GM23338 (cell line): ENCODE data around the gene KCNJ6. TPM values are rescaled to one million over a fixed set of nuclear protein-coding genes. Genes with fewer than 3 reads are reported as not detected.

Experiments
- ATAC-seq: fragments of 200-7000 bp; cut with Tn5 transposase; 3 replicates; pipeline ENCODE4 v1.9.1; 2020
- DNase-seq: peaks from one replicate; pipeline ENCODE4 v3.0.0-alpha.2; 2015; ENCODE audit warnings: low spot score
- H2AFZ ChIP-seq: fragments of 200-600 bp; sonication (generic); 2 replicates; pipeline ENCODE4 v1.8.0; 2016; ENCODE audit warnings: antibody characterized with exemption, mild to moderate bottlenecking, moderate library complexity
- H3F3A ChIP-seq: fragments of 200-600 bp; sonication (generic); replicated peaks from 2 replicates; pipeline ENCODE4 v1.8.0; 2017; ENCODE audit warnings: antibody characterized with exemption, mixed run types, low read depth
- H3K27ac ChIP-seq: fragments of 200-600 bp; sonication (generic); 2 replicates; pipeline ENCODE4 v1.6.1; 2016; ENCODE audit warnings: low read depth
- H3K27me3 ChIP-seq: fragments of 200-600 bp; sonication (generic); 2 replicates; pipeline ENCODE4 v1.8.0; 2016; ENCODE audit warnings: mild to moderate bottlenecking, mixed run types, moderate library complexity; ENCODE audit not compliant: insufficient read depth
- H3K36me3 ChIP-seq: fragments of 200-600 bp; sonication (generic); 2 replicates; pipeline ENCODE4 v1.8.0; 2016; ENCODE audit warnings: mild to moderate bottlenecking; ENCODE audit not compliant: insufficient read depth
- H3K4me1 ChIP-seq: fragments of 200-600 bp; sonication (generic); 2 replicates; pipeline ENCODE4 v1.8.0; 2016; ENCODE audit warnings: mild to moderate bottlenecking, moderate library complexity; ENCODE audit not compliant: insufficient read depth
- H3K4me2 ChIP-seq: fragments of 200-600 bp; sonication (generic); 2 replicates; pipeline ENCODE4 v1.7.1; 2017; ENCODE audit warnings: mixed run types
- H3K4me3 ChIP-seq: fragments of 200-600 bp; sonication (generic); 2 replicates; pipeline ENCODE4 v1.6.1; 2016; ENCODE audit warnings: mixed run types
- H3K79me2 ChIP-seq: fragments of 200-600 bp; sonication (generic); replicated peaks from 2 replicates; pipeline ENCODE4 v1.8.0; 2017; ENCODE audit warnings: mild to moderate bottlenecking; ENCODE audit not compliant: insufficient read depth
- H3K9me2 ChIP-seq: fragments of 200-600 bp; sonication (generic); 2 replicates; pipeline ENCODE4 v1.8.0; 2017; ENCODE audit not compliant: insufficient read depth
- H4K20me1 ChIP-seq: fragments of 200-600 bp; sonication (generic); replicated peaks from 2 replicates; pipeline ENCODE4 v1.8.0; 2017; ENCODE audit warnings: mild to moderate bottlenecking; ENCODE audit not compliant: insufficient read depth
- H3K27ac Mint-ChIP-seq: 2 replicates; pipeline ENCODE4 v1.8.0; 2020; ENCODE audit warnings: inconsistent platforms, mild to moderate bottlenecking, moderate library complexity, mixed read lengths
- H3K27me3 Mint-ChIP-seq: 3 replicates; pipeline ENCODE4 v1.8.0; 2022; ENCODE audit warnings: low read depth, mild to moderate bottlenecking, moderate library complexity, mixed read lengths, inconsistent platforms; ENCODE audit not compliant: insufficient read depth, poor library complexity
- H3K36me3 Mint-ChIP-seq: 3 replicates; pipeline ENCODE4 v1.8.0; 2021; ENCODE audit warnings: low read depth, mild to moderate bottlenecking, inconsistent platforms, moderate library complexity, mixed read lengths
- H3K4me1 Mint-ChIP-seq: 3 replicates; pipeline ENCODE4 v1.8.0; 2020; ENCODE audit warnings: mild to moderate bottlenecking, inconsistent platforms, mixed read lengths
- H3K4me3 Mint-ChIP-seq: 3 replicates; pipeline ENCODE4 v1.8.0; 2021; ENCODE audit warnings: moderate library complexity, mild to moderate bottlenecking, inconsistent platforms, mixed read lengths
- H3K9me3 Mint-ChIP-seq: 3 replicates; pipeline ENCODE4 v1.8.0; 2020; ENCODE audit warnings: moderate library complexity, mild to moderate bottlenecking, inconsistent platforms, mixed read lengths
- ETS1 ChIP-seq: IDR thresholded peaks from 2 replicates; pipeline ENCODE4 v1.6.1; 2016; ENCODE audit warnings: antibody characterized with exemption
- EZH2phosphoT487 ChIP-seq: fragments of 200-600 bp; sonication (generic); IDR thresholded peaks from one replicate; pipeline ENCODE4 v1.8.1; 2018; ENCODE audit warnings: antibody characterized with exemption; ENCODE audit not compliant: unreplicated experiment
- REST ChIP-seq: IDR thresholded peaks from one replicate; pipeline ENCODE4 v1.6.1; 2018; ENCODE audit warnings: antibody characterized with exemption; ENCODE audit not compliant: unreplicated experiment
- STAT1 ChIP-seq: IDR thresholded peaks from one replicate; pipeline ENCODE4 v1.6.1; 2016; ENCODE audit warnings: antibody characterized with exemption; ENCODE audit not compliant: unreplicated experiment
- ZNF462 ChIP-seq: fragments of 250-450 bp; sonication (Bioruptor Pico); IDR thresholded peaks from 2 replicates; pipeline ENCODE4 v1.5.0; 2020; ENCODE audit warnings: mild to moderate bottlenecking, moderate library complexity
- polyA plus RNA-seq: library from polyadenylated mRNA; unstranded; fragments of >200 nt; fragmentation: Nextera tagmentation; extraction: Ambion mirVana; gene quantifications from 2 replicates; pipeline ENCODE4 v1.2.1, GENCODE V29; 2016
- total RNA-seq: library from RNA; depleted of rRNA; stranded (reverse); fragments of >200 nt; shearing (Covaris generic); gene quantifications from 2 replicates; pipeline ENCODE4 v1.2.3, GENCODE V29; 2014

KCNJ6 gene
- total and polyA plus RNA-seq, 2 experiments from 2014 or later: 0.48 to 0.52 TPM

- TF ChIP-seq REST: no peak
- TF ChIP-seq ETS1: no peak
- no peak for TF ChIP-seq ZNF462 (CRISPR knock-in tag)
These were observed 178.8 kb downstream of the KCNJ6 start (continued) for GRCh38 chr21:37737507-37737906.

- Histone ChIP-seq H3K36me3 (no peaks in the 10 kb centered on the region), H3K4me3 (no peak overlapping the region)
- TF ChIP-seq STAT1 (no peak), EZH2phosphoT487 (no peak)
These were observed 181.4 kb downstream of the KCNJ6 start for GRCh38 chr21:37734846-37735245.

More at GRCh38 chr21:37734846-37735245, 181.4 kb downstream of the KCNJ6 start:
- no peaks in the 10 kb centered on the region; the same call in 1 of the 2 replicates for H3K9me2 ChIP-seq
- H3K27me3 ChIP-seq: no peaks in the 10 kb centered on the region
- peaks cover 4% of the 10 kb centered on the region; the same call in 1 of the 3 replicates for H3K9me3 Mint-ChIP-seq
- H3K79me2 ChIP-seq: no peaks in the 10 kb centered on the region
- no peak overlapping the region for H3K4me3 Mint-ChIP-seq
- H3K36me3 Mint-ChIP-seq: no peaks in the 10 kb centered on the region; the same call in 2 of the 3 replicates
- 0 out of 2 replicates have a peak, but pooled peaks cover 5% of the 10 kb centered on the region for H3K4me1 ChIP-seq
- H3K27ac ChIP-seq: no peak overlapping the region
- ATAC-seq: no peak
- H3F3A ChIP-seq: no peaks in the 10 kb centered on the region
- peaks cover 8% of the 10 kb centered on the region for H3K4me1 Mint-ChIP-seq
- H3K4me2 ChIP-seq: no peak overlapping the region
- H2AFZ ChIP-seq: no peak overlapping the region
- peaks cover 5% of the 10 kb centered on the region for H3K27me3 Mint-ChIP-seq
- DNase-seq: no peak
- H4K20me1 ChIP-seq: no peaks in the 10 kb centered on the region
- no peak overlapping the region for H3K27ac Mint-ChIP-seq
